GM18526 (cell line): ENCODE measurements around the gene ITPR2.

ENCODE experiments used
- POLR2A ChIP-seq: IDR thresholded peaks from 3 replicates; pipeline ENCODE4 v1.6.1; 2011; ENCODE audit not compliant: insufficient read length; ENCODE audit errors: extremely low read depth

ITPR2 gene

DNA sequence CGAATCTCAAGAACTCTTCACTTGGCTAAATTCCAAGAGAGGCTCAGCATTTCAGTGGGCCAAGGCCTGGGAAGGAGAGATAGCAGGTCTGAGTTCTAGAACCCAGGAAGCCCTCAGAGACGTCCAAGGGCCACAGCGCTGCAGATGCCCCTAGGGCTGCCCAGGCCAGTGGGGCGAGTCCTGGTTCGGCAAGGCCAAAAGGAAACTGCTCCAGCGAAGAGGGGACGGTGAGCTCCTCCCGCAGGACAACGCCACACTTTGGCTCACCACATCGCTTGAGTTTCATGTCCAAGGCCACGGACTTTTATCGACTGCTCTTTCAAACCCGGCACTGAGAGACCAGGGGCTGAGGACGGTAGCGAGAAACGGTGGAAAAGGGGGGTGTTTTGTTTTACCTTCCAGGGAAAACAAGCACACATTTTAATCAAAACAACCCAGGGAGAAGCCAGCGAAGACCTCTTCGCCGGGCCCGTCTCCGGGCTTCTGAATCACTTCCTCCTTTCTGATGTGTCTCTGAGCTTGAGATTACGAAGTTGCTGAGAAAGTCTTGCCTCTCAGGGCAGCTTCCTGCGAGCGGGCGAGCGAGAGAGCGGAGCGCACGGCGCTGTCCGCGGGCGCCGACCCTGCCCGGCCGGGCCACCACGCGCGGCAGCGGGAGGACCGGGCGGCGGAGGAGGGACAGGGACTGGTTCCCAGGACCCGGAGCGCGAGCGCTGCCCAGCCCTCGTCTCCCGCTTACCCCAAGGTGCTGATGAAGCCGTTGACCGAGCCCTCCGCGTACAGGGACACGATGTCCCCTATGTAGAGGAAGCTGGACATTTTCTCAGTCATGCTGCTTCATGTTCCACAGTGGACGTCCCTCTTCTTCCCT, 808 bp downstream of the ITPR2 start:
- TF ChIP-seq POLR2A = peak; percentile 53

DNA sequence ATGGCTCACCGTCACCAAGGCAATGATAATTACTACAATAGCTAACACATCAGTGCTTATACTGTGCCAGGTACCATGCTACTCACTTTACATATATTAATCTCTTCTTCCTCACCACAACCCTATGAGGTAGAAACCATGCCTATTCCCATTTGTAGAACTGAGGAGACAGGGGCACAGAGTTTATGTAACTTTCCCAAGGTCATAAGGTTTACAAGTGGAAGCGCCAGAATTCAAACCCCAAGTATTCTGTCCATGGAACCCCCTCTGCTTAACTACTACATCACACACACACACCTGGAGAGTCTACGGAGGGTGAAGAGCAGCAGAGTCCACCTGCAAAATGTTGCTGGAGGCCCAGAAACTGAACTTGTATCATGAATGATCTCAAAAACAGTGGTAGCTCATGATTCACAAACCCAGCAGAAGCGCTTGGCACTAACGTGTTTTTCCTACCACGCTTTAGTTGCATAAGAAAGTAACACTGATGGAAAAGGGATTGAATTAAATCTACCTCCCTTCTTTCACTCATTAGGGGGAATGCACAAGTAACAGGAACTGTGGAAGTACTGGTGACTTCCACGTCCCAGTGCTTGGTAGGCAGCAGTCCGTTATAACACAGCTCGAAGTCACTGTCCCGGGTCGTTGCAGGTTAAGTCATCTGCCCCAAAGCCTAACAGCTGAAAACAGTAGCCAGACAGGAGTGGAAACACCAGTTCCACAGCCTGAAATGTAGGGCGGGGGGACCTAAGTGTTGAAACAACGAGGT, 2.0 kb downstream of the ITPR2 start:
- no peak for TF ChIP-seq POLR2A

DNA sequence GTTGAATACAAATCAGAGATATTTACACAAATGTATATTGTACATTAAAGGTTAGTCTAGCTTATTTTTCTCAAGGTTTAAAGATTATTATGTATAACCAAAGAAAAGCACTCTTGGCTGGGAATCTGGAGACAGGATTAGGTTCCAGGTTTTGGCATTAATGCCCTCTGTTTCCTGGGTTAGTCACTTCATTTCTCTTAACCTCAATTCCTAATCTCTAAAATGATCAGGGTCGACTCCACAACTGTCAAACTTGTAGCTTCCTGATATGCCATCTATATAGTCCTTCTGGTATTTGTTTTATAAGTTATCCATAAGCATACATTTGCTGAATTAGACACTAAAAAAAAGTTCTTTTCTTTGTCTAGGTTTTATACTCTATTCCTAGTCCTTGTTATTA, 2.6 kb downstream of the ITPR2 start:
- no peak for TF ChIP-seq POLR2A

DNA sequence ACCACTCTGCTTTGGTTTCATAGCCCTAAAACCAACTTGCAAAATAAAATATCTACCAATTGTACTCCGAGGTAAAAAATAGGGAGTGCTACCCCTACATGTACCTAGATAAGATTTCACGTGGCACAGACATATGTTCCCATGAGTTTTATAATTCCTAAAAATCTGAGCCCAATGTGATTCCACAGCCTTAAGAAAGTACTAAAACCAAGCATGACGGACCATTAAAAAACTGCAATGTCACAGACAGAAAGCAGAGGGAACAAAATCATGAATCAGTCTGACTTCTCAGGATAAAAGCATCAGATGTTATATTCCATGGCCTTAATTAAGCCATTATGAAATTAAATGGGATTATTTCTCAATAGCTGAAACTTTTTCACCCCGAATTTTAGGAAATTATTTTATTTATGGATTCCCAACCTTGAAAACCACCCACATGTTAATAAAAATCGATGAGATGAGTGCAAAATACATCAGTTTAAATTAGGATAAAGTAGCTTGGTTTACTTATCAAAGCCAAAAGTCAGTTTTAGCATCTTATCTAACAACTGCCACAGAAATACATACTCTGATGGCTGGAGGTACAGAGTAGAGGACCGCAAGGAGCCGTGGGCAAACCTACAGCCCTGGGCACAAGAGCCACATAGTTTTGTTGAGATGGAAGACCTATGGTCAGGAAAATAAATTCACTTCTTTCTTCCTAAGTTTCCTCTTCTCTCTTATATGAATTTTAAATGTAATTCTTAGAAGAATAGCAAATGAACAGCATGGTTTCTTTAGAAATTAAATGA, 4.5 kb downstream of the ITPR2 start:
- no peak for TF ChIP-seq POLR2A

DNA sequence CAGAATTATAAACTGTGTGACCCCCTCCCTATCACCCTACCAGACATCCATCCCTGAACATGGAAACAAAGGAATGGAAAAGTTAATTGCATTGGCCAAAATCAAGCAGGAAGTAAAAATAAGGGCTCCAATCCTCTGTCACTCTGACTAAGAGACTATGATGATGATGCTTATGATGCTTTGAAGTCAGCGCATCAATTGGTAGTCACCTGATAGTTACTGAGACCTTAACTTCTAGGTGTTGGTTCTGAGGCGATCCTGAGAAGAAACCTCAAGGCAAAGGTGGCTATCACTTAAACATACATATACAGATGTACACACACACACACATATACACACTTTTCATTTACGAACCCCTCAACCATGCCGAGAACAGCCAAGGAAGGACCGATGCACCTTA, 6.6 kb downstream of the ITPR2 start:
- no peak for TF ChIP-seq POLR2A

DNA sequence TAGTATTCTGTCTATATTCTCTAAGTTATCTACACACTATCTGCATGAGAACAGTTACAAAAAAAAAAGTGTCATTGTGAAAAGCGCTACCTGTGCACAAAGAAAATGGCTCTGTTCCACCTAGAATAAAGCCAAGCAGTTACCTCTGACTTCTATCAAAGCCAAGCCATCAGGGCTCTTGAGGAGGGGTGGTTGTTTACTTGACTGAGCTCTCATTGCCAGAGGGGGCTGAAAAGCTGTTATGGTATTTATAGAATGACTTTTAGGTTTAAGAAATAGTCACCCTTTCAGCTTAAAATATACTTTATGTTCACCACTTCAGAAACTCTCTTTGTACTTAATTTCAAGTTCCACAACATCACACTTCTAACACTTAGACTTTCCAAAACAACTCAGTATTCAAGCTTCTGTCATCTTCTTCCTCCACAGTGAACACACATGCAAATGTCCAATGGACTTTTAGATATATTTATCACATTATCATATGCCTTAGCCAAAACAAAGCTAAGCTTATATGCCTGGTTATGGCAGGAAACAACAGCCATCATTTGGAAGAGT, 7.5 kb downstream of the ITPR2 start:
- no peak for TF ChIP-seq POLR2A

DNA sequence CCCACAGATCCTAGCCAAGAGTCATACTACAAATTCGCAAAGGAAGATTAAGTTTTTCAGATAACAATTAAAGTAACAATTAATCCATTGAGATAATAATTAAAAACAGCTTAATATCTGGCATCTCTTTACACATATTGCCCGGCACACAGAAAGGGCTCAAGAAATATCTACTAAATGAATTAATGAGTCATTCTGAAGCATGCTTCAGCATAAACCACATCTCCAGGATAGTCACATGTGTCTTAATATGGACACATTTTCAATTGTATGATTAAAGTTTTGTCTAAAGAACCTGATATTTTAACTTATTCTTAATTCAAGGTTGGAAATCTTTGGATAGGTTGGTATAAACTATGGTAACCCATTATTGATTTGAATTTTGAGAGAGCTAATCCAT, 9.6 kb downstream of the ITPR2 start:
- TF ChIP-seq POLR2A = no peak

DNA sequence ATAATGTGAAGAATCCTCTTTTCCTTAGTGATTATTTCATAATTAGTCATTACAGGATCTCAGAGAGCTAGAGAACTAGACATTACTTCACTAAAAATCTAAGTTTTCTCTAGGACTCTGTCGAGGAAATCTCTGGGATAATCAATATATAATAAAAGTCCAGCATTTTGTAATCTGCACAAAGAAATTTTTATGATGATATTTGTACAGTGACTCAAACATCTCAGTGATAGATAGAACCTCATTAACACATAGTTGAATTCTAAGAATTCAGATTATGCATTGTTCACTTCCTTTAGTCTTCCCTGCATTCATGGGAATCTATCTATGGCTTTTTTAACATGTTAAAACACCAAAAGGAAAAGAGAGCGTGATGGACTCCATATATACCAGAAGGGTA, 11.0 kb downstream of the ITPR2 start:
- TF ChIP-seq POLR2A = no peak

DNA sequence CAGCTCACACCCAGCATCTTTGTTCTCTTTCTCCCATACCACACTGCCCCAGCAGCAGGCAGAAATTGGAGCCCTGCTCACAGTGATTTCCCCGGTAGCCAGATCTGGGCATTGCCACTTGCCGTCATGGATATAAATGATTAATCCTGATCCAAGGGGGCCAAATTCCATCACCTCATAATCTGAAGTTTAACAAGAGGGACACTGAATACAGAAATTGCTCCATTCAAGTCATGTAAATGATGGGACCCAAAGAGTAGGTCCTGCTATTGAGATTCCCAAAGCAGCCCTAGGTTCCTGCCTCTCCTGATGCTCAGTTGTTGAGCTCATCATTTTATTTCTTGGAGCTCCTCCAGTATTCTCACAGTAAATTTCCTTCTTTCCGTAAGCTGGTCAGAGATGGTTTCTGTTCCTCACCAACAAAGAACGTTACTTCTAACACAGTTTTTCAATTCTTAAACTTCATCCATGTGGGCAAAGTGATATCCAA, 11.7 kb downstream of the ITPR2 start:
- TF ChIP-seq POLR2A = no peak

DNA sequence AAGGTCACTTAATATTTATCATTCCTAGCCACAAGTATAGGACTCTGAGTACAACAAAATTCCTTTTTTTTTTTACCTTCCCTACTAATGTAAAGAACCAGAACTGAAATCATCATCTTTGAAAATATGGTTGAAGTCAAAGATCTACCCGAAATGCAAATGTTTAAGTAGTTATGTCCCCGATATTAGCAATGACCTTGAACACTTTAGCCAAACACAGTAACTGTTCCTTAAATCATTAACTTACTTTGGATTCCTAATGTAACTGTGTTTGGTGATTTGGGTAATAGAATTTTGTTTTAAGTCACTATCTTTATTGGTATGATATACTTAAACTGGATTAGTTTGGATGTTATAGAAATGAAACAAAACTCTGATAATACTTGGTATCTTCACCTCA, 14.4 kb downstream of the ITPR2 start:
- no peak for TF ChIP-seq POLR2A

DNA sequence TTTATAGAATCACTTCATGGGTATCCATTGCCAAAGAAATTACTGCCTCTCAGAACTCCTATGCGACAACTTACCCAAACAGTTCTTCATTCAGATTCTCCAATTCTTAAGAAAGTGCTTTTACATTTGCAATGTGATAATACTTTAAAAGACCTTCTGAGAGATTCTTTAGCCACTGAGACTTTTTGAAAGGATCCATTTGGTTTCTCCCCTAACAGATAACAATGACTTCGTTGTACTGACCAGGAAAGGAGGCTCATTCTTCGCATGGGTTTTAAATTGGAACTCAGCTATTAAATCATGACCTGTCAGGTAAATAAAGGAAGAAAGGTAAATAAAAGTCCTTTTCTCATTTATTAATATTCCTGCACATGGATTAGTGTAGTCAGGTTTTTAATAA, 14.8 kb downstream of the ITPR2 start:
- no peak for TF ChIP-seq POLR2A

DNA sequence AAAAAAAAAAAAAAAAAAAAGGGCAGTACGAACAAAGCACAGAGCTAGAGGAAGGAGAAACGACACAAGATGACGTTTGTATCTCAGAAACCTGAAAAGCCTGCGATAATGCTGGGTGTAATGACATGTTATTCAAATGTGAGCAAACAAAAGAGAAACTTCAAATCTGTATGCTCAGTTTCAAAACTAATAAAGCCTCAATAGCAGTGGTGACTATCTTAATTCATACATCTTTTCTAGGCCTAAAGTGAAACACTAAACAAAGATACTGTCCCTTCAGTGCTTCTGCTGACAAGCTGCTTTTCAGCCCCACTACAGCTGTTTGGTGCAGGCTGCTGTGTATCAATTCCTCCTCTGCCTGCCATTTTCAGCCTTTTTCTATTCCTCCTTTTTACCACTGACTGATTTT, 15.8 kb downstream of the ITPR2 start:
- no peak for TF ChIP-seq POLR2A

DNA sequence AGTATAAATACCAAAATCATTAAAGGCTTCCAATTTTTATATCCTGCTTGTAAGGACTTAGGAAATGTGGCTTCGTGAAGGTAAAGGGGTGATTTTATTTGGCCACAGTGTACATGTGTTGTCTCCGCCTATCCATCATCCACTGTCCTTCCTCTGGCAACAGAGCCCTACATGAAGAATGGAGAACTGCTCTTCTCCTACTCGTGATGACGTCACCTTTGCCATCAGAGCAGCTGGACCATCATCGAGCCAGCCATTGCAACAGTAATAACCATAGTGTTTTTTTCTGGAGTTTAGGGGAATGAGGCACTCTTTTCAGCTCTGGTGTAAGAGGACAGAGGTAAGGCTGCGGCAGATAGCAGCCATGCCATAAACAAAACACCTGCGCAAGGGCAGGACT, 19.2 kb downstream of the ITPR2 start:
- no peak for TF ChIP-seq POLR2A

DNA sequence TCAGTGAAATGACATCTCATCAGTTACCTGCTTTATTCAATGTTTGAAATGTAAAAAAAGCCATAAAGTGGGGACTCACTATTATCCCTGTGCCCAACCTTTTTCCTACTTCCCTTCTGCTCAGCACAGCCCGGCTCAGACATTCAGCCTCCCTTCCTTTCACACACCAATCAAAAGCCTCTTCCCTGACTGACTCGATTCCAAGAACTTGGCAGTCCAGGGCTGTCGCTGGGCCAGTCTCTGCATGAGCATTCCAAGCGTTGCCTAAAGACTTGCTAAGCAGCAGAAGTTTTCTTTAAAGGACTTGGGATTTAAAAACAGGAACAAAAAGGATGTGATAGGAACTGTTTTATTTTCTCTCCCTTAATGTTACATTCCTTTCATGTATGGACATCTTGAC, 22.7 kb downstream of the ITPR2 start:
- TF ChIP-seq POLR2A = no peak

DNA sequence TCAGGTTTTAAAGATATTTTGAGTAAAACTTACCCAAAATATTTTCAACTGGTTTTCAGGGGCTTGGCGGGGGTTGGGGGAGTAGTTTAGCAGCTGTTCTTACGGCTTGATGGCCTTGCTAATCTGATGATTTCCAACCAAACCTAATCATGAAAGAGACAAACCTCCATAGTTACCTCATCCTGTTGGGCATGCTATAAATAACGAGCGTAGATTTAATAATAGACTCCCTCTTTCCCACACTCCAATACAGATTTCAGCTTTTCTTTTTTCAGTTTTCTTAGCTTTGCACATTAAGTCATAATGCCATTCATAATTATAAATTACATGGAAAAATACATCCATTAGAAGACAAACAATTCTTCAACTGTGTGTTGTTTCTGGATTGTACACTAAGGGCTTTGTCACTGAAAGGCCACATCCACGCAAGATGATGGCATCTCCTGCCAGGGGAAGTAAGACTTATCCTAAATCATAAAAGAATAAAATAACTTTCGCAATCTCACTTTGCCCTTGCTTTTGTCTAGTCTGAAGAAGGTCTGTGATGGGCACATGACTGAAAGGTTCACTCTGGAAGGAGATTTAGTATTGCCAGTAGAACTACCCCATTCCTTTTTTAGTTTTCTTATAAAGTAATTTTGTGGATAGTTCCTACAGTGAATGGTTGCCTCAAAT, 23.2 kb downstream of the ITPR2 start:
- TF ChIP-seq POLR2A = no peak

DNA sequence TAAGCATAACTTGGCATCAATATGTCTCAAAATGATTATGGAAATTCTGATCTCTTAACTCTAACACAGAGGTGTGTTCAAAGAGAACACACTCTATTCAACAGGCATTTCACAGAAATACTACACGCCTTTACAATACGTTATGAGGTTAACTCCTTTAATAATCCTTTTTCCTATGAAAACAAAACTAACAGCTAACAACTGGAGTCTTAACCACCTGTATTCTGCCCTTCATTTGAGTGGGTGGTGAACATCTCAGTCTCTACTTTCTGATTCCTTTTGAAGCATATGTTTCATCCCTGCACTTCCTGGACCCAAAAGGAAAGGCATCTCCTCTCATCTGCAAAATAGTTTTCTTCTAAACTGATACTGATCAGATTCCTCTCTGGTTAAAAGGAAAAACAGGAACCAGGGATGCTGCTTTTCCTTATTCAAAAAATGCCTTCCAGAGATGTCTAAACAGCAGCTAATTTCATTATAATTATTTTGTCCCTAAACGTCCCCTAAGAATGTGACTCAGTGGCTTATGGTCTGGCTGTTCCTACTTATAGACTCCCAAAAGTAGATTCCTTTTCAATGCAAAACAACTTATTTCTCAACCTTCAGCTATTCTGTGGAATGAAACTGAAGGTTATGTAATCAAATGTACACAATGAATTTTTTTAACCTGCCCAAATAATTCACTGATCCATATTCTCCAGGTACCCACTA, 24.1 kb downstream of the ITPR2 start:
- TF ChIP-seq POLR2A = no peak
